GM19463 (cell line): ENCODE data around the gene DNAAF8.
A peak's percentile ranks its signal among the peaks of the same experiment; 100 is the strongest.

ENCODE experiments used
- ATAC-seq: cut with Tn5 transposase; IDR thresholded peaks from one replicate; pipeline ENCODE4 v1.9.1; 2021; ENCODE audit warnings: mild to moderate bottlenecking, moderate library complexity; ENCODE audit not compliant: unreplicated experiment

Gene DNAAF8

GRCh38 chr16:4750896-4751295, 16.6 kb downstream of the DNAAF8 start:
- ATAC-seq, result no peak

- no peak for ATAC-seq
These were observed 18.2 kb downstream of the DNAAF8 start for GRCh38 chr16:4752351-4753100.

GRCh38 chr16:4753227-4753626, 18.9 kb downstream of the DNAAF8 start:
- no peak for ATAC-seq

- no peak for ATAC-seq
These were observed 20.5 kb downstream of the DNAAF8 start for GRCh38 chr16:4754865-4755264.

- ATAC-seq, result no peak
These were observed 21.4 kb downstream of the DNAAF8 start for GRCh38 chr16:4755687-4756086.

- ATAC-seq, result no peak
These were observed 26.0 kb downstream of the DNAAF8 start for GRCh38 chr16:4760221-4760910.

GRCh38 chr16:4762205-4762604, 27.9 kb downstream of the DNAAF8 start:
- no peak for ATAC-seq

- ATAC-seq, result no peak
These were observed 29.5 kb downstream of the DNAAF8 start for GRCh38 chr16:4763791-4764190.

GRCh38 chr16:4765511-4766474, 31.5 kb downstream of the DNAAF8 start:
- ATAC-seq, result no peak

- ATAC-seq, result peak; percentile 91
These were observed 32.7 kb downstream of the DNAAF8 start, which contains the start of gene ZNF500 for GRCh38 chr16:4766875-4767628. ZNF500 (minus strand) TSS chr16:4767162; CDS start chr16:4765978, 1,184 bp downstream.

GRCh38 chr16:4767872-4768548, 33.7 kb downstream of the DNAAF8 start:
- ATAC-seq, result no peak

- peak; percentile 58 for ATAC-seq
These were observed 34.4 kb downstream of the DNAAF8 start for GRCh38 chr16:4768549-4769305.

GRCh38 chr16:4769306-4769638, 34.9 kb downstream of the DNAAF8 start:
- no peak for ATAC-seq

- ATAC-seq, result no peak
These were observed 37.3 kb downstream of the DNAAF8 start for GRCh38 chr16:4771646-4772045.

- ATAC-seq, result no peak
These were observed 38.0 kb downstream of the DNAAF8 start for GRCh38 chr16:4772351-4772750.

GRCh38 chr16:4775005-4775404, 40.7 kb downstream of the DNAAF8 start:
- ATAC-seq, result no peak

GRCh38 chr16:4776141-4776705, 41.9 kb downstream of the DNAAF8 start:
- no peak for ATAC-seq

- ATAC-seq, result no peak
These were observed 43.2 kb downstream of the DNAAF8 start for GRCh38 chr16:4777339-4778049.
